GM15510 (cell line): Measurements from ENCODE around the gene MFAP5.

Experiments used
- POLR2A ChIP-seq: IDR thresholded peaks from 3 replicates; pipeline ENCODE4 v1.6.1; 2011; ENCODE audit warnings: borderline replicate concordance; ENCODE audit not compliant: insufficient read length; ENCODE audit errors: extremely low read depth

Gene MFAP5

GRCh38 chr12:8648576-8649205 lies 13.9 kb downstream of the MFAP5 start:
- no peak for TF ChIP-seq POLR2A

DNA sequence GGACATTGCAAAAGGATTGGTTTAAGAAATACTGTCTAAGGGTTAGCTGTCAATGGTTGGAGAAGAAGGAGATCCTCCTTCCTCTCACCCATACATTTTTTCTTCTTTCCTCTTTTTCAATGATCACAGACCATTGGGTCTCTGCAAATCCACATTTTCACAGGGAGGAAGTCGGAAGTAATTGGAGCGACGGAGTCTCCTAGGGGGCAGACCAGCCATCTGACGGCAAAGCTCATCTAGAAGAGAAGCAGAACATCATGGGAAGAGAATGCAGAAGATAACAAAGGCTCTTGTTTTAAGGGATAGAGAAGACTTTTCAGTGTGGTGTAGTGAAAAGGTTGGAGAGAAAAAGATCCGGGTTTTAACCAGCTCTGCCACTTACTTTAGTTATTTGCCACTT lies 14.7 kb downstream of the MFAP5 start:
- no peak for TF ChIP-seq POLR2A

- TF ChIP-seq POLR2A = no peak
Observed at GRCh38 chr12:8644345-8645248, 18.0 kb downstream of the MFAP5 start.

DNA sequence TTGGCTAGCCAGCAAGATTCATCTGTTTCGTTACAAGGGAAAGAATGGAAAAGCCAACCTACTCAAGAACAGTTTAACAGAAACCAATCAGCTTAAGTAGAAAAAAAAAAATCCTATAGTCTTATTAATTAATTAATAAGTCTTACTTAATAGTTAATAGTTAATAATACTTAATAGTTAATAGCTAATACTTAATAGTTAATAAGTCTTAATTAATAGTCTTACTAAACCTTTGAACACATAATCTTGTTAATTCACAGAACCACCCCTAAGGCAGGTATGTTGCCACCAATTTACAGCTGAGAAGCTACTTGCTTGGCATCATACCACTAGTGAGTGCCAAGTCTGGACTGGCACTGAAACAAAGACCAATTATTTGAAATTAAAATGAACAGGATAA lies 19.9 kb downstream of the MFAP5 start:
- no peak for TF ChIP-seq POLR2A

DNA sequence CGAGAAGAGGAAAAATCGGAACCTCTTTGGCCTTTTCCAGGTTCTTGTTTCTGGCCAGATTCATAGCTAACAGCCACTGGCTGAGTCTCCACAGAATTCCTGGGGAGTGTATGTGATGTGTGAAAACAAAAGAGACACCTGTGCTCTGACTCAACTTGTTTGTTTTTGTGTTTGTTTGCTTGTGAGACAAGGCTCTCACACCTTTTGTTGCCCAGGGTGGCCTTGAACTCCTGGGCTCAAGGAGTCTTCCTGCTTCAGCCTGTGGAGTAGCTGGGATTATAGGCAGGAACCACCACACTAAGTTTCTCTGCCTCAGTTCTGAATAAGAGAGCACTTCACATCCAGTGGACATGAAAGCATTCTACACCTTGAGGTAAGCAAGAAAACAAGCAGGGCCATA lies 22.7 kb downstream of the MFAP5 start:
- TF ChIP-seq POLR2A = no peak

GRCh38 chr12:8638951-8639350 lies 23.7 kb downstream of the MFAP5 start:
- TF ChIP-seq POLR2A = no peak

- TF ChIP-seq POLR2A = no peak
Observed at GRCh38 chr12:8637666-8638065, 25.0 kb downstream of the MFAP5 start.

GRCh38 chr12:8637244-8637643 lies 25.4 kb downstream of the MFAP5 start:
- no peak for TF ChIP-seq POLR2A

GRCh38 chr12:8636581-8636980 lies 26.0 kb downstream of the MFAP5 start:
- TF ChIP-seq POLR2A = no peak

DNA sequence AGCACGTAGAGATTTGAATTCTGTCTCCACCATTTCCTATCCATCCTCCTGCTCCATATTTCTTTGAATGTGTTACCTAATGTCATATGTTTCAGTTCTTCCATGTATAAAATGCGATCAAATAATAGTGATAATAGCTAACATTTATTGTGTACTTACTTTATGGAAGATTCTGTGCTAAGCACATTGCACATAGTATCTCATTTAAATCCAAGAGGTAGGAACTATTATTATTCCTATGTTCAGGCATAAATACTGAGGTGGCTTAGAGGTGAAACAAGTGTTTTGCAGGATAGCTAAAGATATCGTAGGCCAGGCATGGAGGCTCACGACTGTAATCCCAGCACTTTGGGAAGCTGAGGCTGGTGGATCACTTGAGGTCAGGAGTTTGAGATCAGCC lies 32.5 kb downstream of the MFAP5 start:
- no peak for TF ChIP-seq POLR2A

DNA sequence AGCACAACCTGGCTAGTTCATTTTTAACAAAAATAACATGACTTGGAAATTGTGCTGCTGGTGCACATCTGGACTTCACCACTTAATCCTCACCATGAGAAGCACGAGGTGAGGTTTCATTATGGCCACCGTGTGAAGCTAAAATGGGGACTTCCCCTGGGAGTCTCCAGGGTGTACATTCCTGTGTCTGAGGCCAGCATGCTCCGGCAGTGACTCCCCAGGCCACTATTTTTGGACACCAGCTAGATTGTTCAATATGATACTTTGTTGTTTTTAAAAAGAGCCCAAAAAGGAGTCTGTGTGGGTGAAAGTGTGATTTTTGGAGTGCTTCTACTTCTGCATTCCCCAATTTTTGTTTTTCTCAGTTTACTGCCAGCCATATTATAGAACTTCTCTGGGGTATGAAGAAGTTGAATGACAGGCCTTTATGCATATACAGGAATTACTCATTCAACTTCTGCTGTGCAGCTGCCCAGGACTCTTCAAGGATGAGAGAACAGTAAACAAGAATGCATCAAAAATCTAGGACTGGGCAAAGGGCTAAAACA lies 33.1 kb downstream of the MFAP5 start:
- no peak for TF ChIP-seq POLR2A

GRCh38 chr12:8628731-8629130 lies 33.9 kb downstream of the MFAP5 start:
- no peak for TF ChIP-seq POLR2A

- no peak for TF ChIP-seq POLR2A
Observed at GRCh38 chr12:8622646-8623045, 40.0 kb downstream of the MFAP5 start.

- no peak for TF ChIP-seq POLR2A
Observed at GRCh38 chr12:8615206-8615605, 47.4 kb downstream of the MFAP5 start.

DNA sequence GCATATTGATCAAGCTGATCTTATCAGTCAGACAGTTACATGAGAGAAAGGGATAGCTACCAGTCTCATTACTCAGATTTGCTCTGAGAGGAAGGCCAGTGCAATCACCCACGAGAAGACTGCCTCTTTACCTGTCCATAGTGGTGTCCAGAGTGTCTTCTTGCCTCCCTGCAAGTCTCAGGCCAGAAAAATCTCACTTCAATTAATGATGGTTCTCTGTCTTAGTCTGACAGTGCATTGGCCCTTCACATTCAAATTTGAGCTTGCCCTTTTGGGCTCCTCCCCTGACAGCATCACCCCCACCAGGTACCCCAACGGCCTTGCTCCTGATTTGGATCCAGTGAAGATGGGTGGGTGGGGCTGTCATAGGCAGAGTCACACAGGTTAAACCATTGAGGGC lies 50.0 kb downstream of the MFAP5 start, which contains the start of gene AICDA:
AICDA (minus strand) TSS at position 231 of the 400 bp plus-strand sequence; CDS start at position 139, 92 bp downstream.
- peak; percentile 50 for TF ChIP-seq POLR2A
